ENCODE measurements around the gene OR7C1. TPM values are rescaled to one million over a fixed set of nuclear protein-coding genes. Genes with fewer than 3 reads are reported as not detected.

The OR7C1 gene
- not detected in 2 replicates for total RNA-seq (2014; rRNA removed; shearing (Covaris generic); ENCODE audit: low replicate concordance)

- H3K36me3 ChIP-seq, result no peaks in the 10 kb centered on the region
- no peaks in the 10 kb centered on the region for H3K9me3 ChIP-seq
- H3K27me3 ChIP-seq, result peaks cover 27% of the 10 kb centered on the region
- no peak within 1 kb of the TSS for H3K4me3 ChIP-seq
- DNase-seq, result no peak
Observed at GRCh38 chr19:14835011-14835410, at the start of gene OR7C1, which contains the start of gene OR7A5. Gene OR7C1 (minus strand): TSS chr19:14835185. CDS start chr19:14800136, 35,049 bp downstream. Gene OR7A5 (minus strand): TSS chr19:14835185. CDS start chr19:14828241, 6,944 bp downstream.

- H3K27me3 ChIP-seq, result peaks cover 26% of the 10 kb centered on the region
- H3K4me3 ChIP-seq, result no peak overlapping the region
- H3K9me3 ChIP-seq, result no peaks in the 10 kb centered on the region
- no peaks in the 10 kb centered on the region for H3K36me3 ChIP-seq
- no peak for DNase-seq
Observed at GRCh38 chr19:14871619-14872230, 36.7 kb upstream of the OR7C1 start.

DNA sequence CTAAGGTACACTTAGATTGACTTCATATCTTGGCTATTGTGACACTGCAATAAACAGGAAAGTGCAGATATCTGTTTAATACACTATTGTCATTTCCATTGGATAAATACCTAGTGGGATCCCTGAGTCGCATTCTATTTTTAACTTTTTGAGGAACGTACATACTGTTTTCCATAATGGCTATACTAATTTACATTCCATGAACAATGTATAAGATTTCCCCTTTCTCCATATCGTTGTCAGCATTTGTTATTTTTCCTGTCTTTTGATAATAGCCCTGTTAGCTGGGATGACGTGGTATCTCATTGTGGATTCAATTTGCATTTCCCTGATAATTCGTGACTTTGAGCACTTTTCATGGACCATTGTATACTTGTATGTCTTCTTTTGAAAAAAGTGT, 33.5 kb upstream of the OR7C1 start:
- Histone ChIP-seq H3K36me3 (no peaks in the 10 kb centered on the region), H3K27me3 (peaks cover 30% of the 10 kb centered on the region), H3K9me3 (no peaks in the 10 kb centered on the region), H3K4me3 (no peak overlapping the region)
- DNase-seq, result no peak

- DNase-seq, result no peak
- Histone ChIP-seq H3K27me3 (peaks cover 31% of the 10 kb centered on the region), H3K9me3 (no peaks in the 10 kb centered on the region), H3K36me3 (no peaks in the 10 kb centered on the region), H3K4me3 (no peak within 1 kb of the TSS)
Observed at GRCh38 chr19:14848822-14849221, 13.8 kb upstream of the OR7C1 start, which contains the start of gene OR7A10. Gene OR7A10 (minus strand): TSS chr19:14848922. CDS start chr19:14841877, 7,045 bp downstream.

DNA sequence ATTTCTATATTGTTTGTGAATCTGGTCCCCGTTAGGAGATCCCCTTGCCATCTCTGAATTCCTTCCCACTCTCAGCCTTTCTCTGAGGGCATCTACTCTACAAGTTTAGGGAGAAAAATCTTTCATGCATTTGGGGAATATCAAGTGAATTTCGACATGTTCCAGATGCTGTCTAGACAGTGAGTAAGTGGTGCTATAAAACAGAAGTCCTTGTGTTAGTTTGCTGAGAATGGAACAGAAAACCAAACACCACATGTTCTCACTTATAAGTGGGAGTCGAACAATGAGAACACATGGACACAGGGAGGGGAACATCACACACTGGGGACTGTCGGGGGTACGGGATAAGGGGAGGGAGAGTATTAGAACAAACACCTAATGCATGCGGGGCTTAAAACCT, 8.6 kb upstream of the OR7C1 start:
- Histone ChIP-seq H3K9me3 (no peaks in the 10 kb centered on the region), H3K4me3 (no peak overlapping the region), H3K27me3 (peaks cover 30% of the 10 kb centered on the region), H3K36me3 (no peaks in the 10 kb centered on the region)
- no peak for DNase-seq

DNA sequence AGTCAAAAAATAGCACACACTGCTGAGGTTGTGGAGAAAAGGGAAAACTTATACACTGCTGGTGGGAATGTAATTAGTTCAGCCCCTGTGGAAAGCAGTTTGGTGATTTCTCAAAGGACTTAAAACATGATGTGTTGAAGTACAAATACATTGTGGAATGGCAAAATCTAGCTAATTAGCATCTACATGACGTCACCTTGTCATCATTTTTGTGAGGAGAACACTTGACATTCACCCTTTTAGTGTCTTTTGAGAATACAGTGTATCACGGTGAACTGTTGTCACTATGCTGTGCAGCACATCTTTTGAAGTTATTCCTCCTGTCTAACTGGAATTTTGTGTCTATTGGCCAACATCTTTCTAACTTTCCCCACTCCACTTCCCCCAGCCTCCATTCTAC, 8.2 kb upstream of the OR7C1 start:
- no peak overlapping the region for H3K4me3 ChIP-seq
- H3K27me3 ChIP-seq, result peaks cover 27% of the 10 kb centered on the region
- no peaks in the 10 kb centered on the region for H3K9me3 ChIP-seq
- DNase-seq, result no peak
- no peaks in the 10 kb centered on the region for H3K36me3 ChIP-seq

GRCh38 chr19:14840206-14840605, 5.2 kb upstream of the OR7C1 start:
- H3K36me3 ChIP-seq, result no peaks in the 10 kb centered on the region
- H3K9me3 ChIP-seq, result no peaks in the 10 kb centered on the region
- no peak overlapping the region for H3K4me3 ChIP-seq
- peaks cover 32% of the 10 kb centered on the region for H3K27me3 ChIP-seq
- DNase-seq, result no peak

GRCh38 chr19:14837391-14837790, 2.4 kb upstream of the OR7C1 start:
- Histone ChIP-seq H3K4me3 (no peak overlapping the region), H3K9me3 (no peaks in the 10 kb centered on the region), H3K36me3 (no peaks in the 10 kb centered on the region), H3K27me3 (peaks cover 28% of the 10 kb centered on the region)
- DNase-seq, result no peak

- Histone ChIP-seq H3K27me3 (peaks cover 35% of the 10 kb centered on the region), H3K36me3 (no peaks in the 10 kb centered on the region), H3K9me3 (no peaks in the 10 kb centered on the region; the same call in 1 of the 2 replicates), H3K4me3 (no peak overlapping the region)
- DNase-seq, result no peak
Observed at GRCh38 chr19:14830702-14831101, 4.3 kb downstream of the OR7C1 start.

GRCh38 chr19:14826006-14826405, 9.0 kb downstream of the OR7C1 start:
- H3K9me3 ChIP-seq, result no peaks in the 10 kb centered on the region; the same call in 1 of the 2 replicates
- peaks cover 33% of the 10 kb centered on the region for H3K27me3 ChIP-seq
- no peak for DNase-seq
- H3K36me3 ChIP-seq, result no peaks in the 10 kb centered on the region
- H3K4me3 ChIP-seq, result no peak overlapping the region

- H3K27me3 ChIP-seq, result peaks cover 35% of the 10 kb centered on the region
- no peaks in the 10 kb centered on the region; the same call in 1 of the 2 replicates for H3K9me3 ChIP-seq
- no peaks in the 10 kb centered on the region for H3K36me3 ChIP-seq
- no peak overlapping the region for H3K4me3 ChIP-seq
- DNase-seq, result no peak
Observed at GRCh38 chr19:14821937-14822336, 13.0 kb downstream of the OR7C1 start.

GRCh38 chr19:14818588-14818987, 16.4 kb downstream of the OR7C1 start:
- DNase-seq, result no peak

DNA sequence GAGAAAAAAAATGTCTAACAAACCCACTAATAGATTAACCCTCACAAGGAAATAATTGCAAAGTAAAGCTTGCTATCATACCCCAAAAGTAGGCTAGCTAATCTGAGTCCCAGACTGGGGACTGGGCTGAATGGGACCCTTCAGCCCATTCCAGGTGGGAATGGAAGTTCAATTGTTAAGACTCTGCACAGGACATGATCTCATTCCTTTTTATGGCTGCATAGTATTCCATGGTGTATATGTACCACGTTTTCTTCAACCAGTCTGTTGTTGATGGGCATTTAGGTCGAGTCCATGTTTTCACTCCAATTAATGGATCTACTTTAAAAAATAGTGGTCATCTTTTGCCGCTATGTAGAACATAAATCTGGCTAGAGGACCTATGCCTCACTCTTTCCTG, 17.9 kb downstream of the OR7C1 start:
- DNase-seq, result no peak
- Histone ChIP-seq H3K36me3 (no peaks in the 10 kb centered on the region), H3K4me3 (no peak overlapping the region), H3K9me3 (no peaks in the 10 kb centered on the region), H3K27me3 (peaks cover 25% of the 10 kb centered on the region)

More at GRCh38 chr19:14818588-14818987, 16.4 kb downstream of the OR7C1 start:
- Histone ChIP-seq H3K36me3 (no peaks in the 10 kb centered on the region), H3K9me3 (no peaks in the 10 kb centered on the region), H3K4me3 (no peak overlapping the region), H3K27me3 (peaks cover 32% of the 10 kb centered on the region)

GRCh38 chr19:14814982-14815652, 19.9 kb downstream of the OR7C1 start:
- no peak for DNase-seq
- no peak overlapping the region for H3K4me3 ChIP-seq
- H3K36me3 ChIP-seq, result no peaks in the 10 kb centered on the region
- peaks cover 16% of the 10 kb centered on the region for H3K27me3 ChIP-seq
- H3K9me3 ChIP-seq, result no peaks in the 10 kb centered on the region

GRCh38 chr19:14809272-14810057, 25.5 kb downstream of the OR7C1 start:
- Histone ChIP-seq H3K9me3 (no peaks in the 10 kb centered on the region), H3K36me3 (no peaks in the 10 kb centered on the region), H3K4me3 (no peak overlapping the region), H3K27me3 (peaks cover 3% of the 10 kb centered on the region; the same call in 1 of the 2 replicates)
- DNase-seq, result no peak

GRCh38 chr19:14804765-14805164, 30.2 kb downstream of the OR7C1 start:
- peaks cover 5% of the 10 kb centered on the region for H3K27me3 ChIP-seq
- DNase-seq, result no peak
- H3K9me3 ChIP-seq, result no peaks in the 10 kb centered on the region
- no peaks in the 10 kb centered on the region for H3K36me3 ChIP-seq
- H3K4me3 ChIP-seq, result no peak overlapping the region

DNA sequence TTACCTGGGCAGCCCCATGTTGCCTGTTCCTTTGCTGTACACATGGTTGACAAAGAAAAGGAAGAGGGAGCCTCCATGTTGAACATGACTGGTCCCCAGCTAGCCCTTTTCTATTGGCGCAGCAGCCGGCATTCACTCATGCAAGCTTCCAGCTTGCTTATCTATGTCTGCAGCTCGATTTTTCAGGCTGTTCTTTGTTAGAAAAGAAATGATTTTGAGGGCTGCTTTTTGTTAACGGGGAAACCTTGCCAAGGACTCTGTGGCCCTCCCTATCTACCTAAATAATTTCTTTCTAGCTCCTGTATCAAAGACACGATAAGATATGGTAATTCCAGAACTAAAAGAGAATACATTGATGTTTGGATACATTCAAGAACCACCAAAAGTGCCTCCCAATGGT, 36.2 kb downstream of the OR7C1 start:
- DNase-seq, result no peak
- Histone ChIP-seq H3K27me3 (peaks cover 11% of the 10 kb centered on the region), H3K36me3 (no peaks in the 10 kb centered on the region), H3K4me3 (no peak overlapping the region), H3K9me3 (no peaks in the 10 kb centered on the region)

Data from MG63 (cell line).